GM08714 (cell line): ENCODE results near the gene CAMK2D.

ENCODE experiments used
- H3K4me3 ChIP-seq: fragments of 200-500 bp; sonication (Bioruptor generic); 2 replicates; pipeline ENCODE4 v1.5.1; 2014; ENCODE audit warnings: mild to moderate bottlenecking, low read length, inconsistent platforms
- ZNF274 ChIP-seq: IDR thresholded peaks from 2 replicates; pipeline ENCODE4 v1.6.1; 2012; ENCODE audit warnings: mild to moderate bottlenecking, low read depth, low read length

CAMK2D gene

GRCh38 chr4:113591982-113592381 is 169.6 kb downstream of the CAMK2D start:
- no peak for TF ChIP-seq ZNF274
- H3K4me3 ChIP-seq, result no peak overlapping the region

DNA sequence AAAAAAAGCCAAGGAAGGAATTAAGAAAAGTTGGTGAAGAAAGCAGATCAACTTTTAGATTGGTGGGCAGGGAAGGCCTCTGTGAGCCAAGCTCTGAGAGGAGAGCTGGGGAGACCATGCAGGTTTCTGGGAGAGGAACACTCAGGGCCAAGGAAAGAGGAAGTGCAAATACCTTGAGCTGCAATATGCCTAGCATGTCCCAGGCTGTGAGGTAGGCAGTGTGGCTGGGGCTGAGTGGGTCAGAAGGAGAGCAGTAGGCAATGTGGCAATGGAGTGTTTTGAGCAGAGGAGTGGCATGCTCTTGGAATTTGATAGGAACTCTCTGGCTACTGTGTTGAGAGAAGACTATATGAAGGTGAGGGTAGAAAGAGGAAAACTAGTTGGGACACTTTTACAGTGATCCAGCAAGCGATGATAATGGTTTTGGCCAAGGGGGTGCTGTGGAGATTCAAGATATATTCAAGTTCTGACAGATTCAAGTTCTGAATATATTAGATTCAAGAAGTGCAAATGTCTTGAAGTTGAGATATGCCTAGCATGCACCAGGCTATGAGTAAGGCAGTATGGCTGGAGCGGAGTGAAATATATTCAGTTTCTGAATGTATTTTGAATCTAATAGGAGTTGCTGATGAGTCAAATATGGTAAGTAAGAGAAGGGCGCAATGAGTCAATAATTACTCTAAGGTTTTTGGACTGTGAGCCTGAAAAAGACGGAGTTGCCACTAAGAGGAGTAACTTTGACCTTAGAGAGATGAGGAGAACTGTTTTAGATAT is 172.5 kb downstream of the CAMK2D start:
- no peak for TF ChIP-seq ZNF274

DNA sequence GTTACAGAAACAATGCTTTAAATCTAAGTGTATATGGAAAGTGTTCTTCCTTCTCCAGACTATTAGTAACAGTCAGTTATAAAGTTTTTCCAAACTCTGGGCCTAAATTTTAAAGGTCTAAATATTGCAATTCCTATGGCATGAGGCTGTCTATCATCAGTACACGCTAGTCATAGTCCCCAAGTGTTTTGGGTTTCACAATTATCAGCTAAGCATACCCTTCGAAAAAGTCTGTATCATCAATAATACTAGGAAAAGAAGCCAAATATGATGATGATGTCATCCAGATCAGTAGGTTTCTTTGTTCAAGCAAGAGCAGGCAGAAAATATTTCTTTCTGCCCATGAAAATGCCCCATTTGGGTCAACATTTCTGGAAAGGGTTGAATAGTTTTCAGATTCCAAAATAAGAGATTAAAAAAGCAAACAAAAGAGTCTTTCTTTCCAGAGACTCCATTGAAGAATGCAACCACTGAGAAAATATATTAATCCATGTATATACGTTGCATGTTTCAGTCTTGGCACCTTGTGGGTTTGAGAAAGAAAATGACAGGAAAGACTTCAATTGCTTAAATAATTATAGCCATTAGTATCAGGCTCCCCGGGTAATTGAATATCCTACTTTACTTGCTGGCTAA is 173.8 kb downstream of the CAMK2D start:
- no peak for TF ChIP-seq ZNF274
- H3K4me3 ChIP-seq, result no peak overlapping the region

More for the DNA sequence above, 172.5 kb downstream of the CAMK2D start:
- no peak overlapping the region for H3K4me3 ChIP-seq

GRCh38 chr4:113587156-113587555 is 174.4 kb downstream of the CAMK2D start:
- no peak overlapping the region for H3K4me3 ChIP-seq
- no peak for TF ChIP-seq ZNF274

GRCh38 chr4:113586072-113586471 is 175.5 kb downstream of the CAMK2D start:
- no peak for TF ChIP-seq ZNF274
- no peak overlapping the region for H3K4me3 ChIP-seq

DNA sequence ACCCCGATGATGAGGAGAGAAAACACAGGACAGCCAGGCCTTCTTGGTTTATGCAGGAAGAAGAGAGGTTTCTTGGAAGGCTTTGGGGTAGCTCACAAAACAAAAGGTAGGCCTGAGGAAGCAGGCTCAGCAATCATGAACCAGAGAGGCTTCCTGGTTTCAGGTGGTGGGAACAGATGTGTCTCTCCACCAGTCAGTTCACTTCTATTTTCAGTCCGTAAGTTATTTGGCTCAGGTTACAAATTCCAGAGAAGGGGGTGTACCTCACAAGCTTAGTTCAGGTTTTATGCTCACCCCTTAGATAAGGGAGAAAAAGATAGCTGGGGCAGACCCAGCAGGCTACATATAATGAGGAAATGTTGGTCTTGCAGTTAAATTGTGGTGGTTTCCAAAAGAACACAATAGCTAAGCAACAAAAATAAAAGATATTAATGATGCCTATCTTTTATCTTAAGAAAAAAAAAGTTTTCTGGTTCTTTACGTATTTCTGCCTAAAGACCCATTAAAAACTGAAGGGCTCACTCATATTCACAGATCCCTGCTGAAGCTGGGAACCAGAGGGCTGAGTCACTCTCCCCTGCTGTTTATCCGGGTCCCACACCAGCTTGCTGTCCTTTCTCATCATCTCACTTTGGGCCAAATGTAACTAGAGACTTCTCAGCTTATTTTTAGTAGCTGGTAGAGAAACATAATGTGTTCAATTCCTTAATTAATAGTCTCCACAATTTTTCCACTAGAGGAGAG is 177.0 kb downstream of the CAMK2D start:
- TF ChIP-seq ZNF274, result no peak
- H3K4me3 ChIP-seq, result no peak overlapping the region

GRCh38 chr4:113582737-113583136 is 178.8 kb downstream of the CAMK2D start:
- no peak for TF ChIP-seq ZNF274
- no peak overlapping the region for H3K4me3 ChIP-seq

GRCh38 chr4:113579360-113579759 is 182.2 kb downstream of the CAMK2D start:
- no peak overlapping the region for H3K4me3 ChIP-seq
- no peak for TF ChIP-seq ZNF274

GRCh38 chr4:113576947-113577678 is 184.4 kb downstream of the CAMK2D start:
- TF ChIP-seq ZNF274, result no peak
- no peak overlapping the region for H3K4me3 ChIP-seq

GRCh38 chr4:113575401-113575800 is 186.1 kb downstream of the CAMK2D start:
- TF ChIP-seq ZNF274, result no peak
- no peak overlapping the region for H3K4me3 ChIP-seq

DNA sequence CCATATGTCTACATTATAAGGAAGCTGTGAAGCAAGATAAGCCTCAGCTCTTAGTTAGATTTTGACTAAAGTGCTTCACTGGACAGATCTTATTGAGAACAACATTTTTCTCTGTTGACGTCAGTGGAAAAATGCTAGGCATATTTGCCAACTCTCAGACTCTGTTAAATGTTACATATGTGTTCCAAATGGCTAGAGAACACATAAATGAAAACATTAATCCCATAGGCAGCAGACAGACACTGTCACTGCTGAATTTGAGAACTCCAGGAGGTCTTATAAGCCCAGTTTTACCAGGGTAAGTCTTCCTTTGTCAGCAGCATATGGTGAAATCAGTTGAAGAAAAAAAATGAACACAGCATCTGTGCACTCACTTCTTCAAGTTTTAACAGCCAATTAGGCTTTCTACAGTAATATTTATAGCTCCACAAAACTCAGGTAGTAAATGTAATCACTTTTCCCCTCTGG is 186.9 kb downstream of the CAMK2D start:
- no peak overlapping the region for H3K4me3 ChIP-seq
- no peak for TF ChIP-seq ZNF274

- TF ChIP-seq ZNF274, result no peak
Measured at GRCh38 chr4:113572620-113573019, 188.9 kb downstream of the CAMK2D start.

GRCh38 chr4:113566015-113566795 is 195.3 kb downstream of the CAMK2D start:
- H3K4me3 ChIP-seq, result no peak overlapping the region
- no peak for TF ChIP-seq ZNF274

More at GRCh38 chr4:113572620-113573019, 188.9 kb downstream of the CAMK2D start:
- H3K4me3 ChIP-seq, result no peak overlapping the region

GRCh38 chr4:113565702-113566012 is 195.9 kb downstream of the CAMK2D start:
- peak overlapping the region; percentile 37; the same call in 1 of the 2 replicates for H3K4me3 ChIP-seq
- TF ChIP-seq ZNF274, result no peak
